GM18517 (cell line): Measurements from ENCODE around the gene PRMT1.
"Not testable (repeated sequence)": the region's sequence is repeated elsewhere in the genome, so short reads cannot be mapped to it uniquely, and the experiment has no call there.

Experiments
- ATAC-seq: cut with Tn5 transposase; IDR thresholded peaks from one replicate; pipeline ENCODE4 v1.9.1; 2021; ENCODE audit warnings: mild to moderate bottlenecking, moderate library complexity; ENCODE audit not compliant: unreplicated experiment

Gene PRMT1

DNA sequence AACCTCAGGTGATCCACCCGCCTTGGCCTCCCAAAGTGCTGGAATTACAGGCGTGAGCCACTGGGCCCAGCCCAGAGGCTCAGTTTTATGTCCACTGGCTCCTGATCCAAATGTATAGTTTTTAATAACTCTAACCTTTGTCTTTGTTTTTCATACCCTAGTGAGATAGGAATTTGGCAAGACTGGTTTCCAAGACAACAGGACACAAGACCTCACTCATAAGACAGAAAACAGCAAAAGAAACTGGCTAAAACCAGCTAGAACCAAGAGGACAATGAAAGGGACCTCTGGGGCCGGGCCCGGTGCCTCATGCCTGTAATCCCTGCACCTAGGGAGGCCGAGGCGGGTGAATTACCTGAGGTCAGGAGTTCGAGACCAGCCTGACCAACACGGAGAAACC is 41.4 kb downstream of the PRMT1 start:
- no peak for ATAC-seq

DNA sequence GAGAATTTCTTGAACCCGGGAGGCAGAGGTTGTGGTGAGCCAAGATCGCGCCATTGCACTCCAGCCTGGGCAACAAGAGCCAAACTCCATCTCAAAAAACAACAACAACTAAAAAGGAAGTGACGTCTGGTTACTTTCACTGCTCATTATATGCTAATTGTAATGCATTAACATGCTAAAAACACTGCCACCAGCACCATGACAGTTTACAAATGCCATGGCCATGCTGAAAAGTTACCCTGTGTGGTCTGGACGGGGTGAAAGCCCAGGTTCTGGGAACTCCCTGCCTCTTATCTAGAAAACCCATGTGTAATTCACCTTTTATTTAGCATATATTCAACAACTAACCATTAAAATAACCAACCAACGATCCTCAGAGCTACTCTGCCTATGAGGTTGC is 41.9 kb downstream of the PRMT1 start:
- no peak for ATAC-seq

DNA sequence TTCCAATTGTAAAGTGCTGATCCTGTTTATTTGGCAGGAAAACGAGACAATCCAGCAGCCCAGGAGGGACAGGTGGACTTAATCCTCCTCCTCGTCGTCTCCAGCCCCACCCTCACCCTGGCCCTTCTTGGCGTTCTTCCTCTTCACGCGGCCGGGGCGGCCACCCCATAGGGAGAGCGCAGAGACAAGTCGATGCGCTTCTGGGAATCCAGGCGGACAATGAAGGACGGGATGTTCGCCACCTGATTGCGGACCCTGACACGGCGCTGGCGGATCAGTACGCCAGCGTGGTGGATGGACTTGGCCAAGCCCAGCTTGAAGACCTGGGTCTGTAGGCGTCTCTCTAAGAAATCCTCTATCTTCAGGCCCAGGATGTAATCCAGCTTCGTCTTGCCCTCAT is 42.3 kb downstream of the PRMT1 start:
- not testable (repeated sequence) for ATAC-seq

DNA sequence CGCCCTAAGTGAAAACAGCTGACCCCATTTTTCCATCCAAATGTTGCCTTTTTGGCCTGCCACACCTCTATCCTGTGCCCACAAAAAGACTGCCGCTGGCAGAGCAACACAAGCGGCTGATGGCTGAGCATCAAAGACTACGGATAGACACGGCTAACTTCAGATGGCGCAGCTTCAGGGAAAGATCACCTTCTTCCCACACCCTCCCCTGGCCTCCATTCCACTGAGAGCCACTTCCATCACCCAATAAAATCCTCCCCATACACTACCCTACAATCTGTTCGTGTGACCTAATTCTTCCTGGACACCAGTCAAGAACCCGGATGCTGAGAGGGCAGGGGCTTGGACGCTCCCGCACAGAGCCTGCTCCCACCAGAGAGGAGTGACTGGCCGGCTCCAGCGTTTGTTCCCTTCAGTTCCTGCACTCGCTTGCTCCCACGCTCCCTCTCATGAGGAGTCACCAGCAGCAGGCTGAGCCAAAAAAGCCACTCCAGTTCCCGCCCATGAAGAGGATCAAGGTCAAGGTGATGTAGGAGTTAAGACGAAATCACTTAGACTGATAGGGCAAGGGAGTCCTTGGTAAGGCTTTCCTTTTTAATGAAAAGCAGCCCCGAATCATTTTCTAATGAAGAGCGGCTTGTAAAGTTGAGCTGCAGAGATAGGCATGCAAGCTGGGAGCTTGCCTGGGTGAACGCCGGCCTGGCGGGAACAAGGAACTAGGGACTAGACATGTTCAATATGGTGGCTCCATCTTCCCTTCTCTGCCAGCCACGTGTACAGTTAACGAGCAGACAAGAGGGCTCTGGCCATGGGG is 50.4 kb downstream of the PRMT1 start:
- ATAC-seq, result no peak

DNA sequence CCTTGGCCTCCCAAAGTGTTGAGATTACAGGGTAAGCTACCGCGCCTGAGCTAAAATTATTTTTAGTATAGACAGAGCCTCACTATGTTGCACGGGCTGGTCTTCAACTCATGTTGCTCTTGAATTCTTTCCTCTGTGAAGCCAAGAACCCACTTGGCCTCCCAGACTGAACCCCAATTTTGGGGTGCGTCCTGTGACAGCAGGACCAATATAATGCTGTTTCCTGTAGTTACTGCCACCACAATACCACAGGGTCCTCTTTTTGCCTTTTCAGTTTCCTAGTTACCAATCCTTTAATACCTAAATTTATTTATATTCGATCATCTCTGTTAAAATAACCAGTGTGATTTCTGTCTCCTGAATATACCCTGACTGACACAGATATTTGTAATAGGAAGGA is 53.1 kb downstream of the PRMT1 start:
- ATAC-seq, result no peak
